Spleen (tissue), 7 donors: ENCODE measurements around the gene LRBA.

Experiments used
- POLR2A ChIP-seq, 3 donors: fragments of 450-650 bp; IDR thresholded peaks; one replicate each; pipeline ENCODE4 v1.5.1; 2017; ENCODE audit warnings: antibody characterized with exemption in 3 of 3, mild to moderate bottlenecking in 1 of 3
- TF ChIP-seq, protein P1 (sequence below), 11 experiments: fragments of 200-600 bp in 7 of 11; fragments of 450-650 bp in 4 of 11; sonication (generic) in 4 of 11; IDR thresholded peaks in 8 of 11; conservative IDR thresholded peaks in 3 of 11; 1 replicate in 7 of 11; 2 replicates in 4 of 11; pipeline versions ENCODE4 v1.4.0 to v1.8.0; 2016 to 2021; ENCODE audit warnings: antibody characterized with exemption in 11 of 11, inconsistent platforms in 4 of 11, mild to moderate bottlenecking in 1 of 11
- donor health status: DM: no; HTN: no; CAD: no; lungs with moderate emphysema.
- donor health status: DM: no; HTN: no; CAD: no.
- donor health status: DM: no; HTN: no; CAD: no.

DNA sequence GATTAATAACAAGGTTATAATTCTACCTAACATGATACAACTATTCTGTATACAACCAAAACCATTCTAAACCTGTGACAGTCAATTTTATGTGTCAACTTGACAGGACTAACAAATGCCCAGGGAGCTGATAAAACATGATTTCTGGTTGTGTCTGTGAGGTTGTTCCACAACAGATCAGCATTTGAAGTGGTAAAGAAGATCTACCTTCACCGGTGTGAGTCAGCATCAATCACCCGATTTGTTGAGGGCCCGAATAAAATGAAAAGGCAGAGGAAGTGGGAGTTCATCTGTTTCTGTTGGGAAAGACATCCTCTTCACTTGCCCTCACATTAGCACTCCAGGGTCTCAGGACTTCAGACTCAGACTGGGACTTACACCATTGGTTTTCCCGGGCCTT, 245.2 kb downstream of the LRBA start:
- TF ChIP-seq, protein P1, sequence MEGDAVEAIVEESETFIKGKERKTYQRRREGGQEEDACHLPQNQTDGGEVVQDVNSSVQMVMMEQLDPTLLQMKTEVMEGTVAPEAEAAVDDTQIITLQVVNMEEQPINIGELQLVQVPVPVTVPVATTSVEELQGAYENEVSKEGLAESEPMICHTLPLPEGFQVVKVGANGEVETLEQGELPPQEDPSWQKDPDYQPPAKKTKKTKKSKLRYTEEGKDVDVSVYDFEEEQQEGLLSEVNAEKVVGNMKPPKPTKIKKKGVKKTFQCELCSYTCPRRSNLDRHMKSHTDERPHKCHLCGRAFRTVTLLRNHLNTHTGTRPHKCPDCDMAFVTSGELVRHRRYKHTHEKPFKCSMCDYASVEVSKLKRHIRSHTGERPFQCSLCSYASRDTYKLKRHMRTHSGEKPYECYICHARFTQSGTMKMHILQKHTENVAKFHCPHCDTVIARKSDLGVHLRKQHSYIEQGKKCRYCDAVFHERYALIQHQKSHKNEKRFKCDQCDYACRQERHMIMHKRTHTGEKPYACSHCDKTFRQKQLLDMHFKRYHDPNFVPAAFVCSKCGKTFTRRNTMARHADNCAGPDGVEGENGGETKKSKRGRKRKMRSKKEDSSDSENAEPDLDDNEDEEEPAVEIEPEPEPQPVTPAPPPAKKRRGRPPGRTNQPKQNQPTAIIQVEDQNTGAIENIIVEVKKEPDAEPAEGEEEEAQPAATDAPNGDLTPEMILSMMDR (IDR thresholded peaks at IDR 0.05 in 8 of 11, conservative IDR thresholded peaks at IDR 0.05 in 3 of 11) = no peak
- TF ChIP-seq POLR2A (IDR thresholded peaks at IDR 0.05) = no peak
